ENCODE results near the gene DNMT3B. TPM values are rescaled to one million over a fixed set of nuclear protein-coding genes. Genes with fewer than 3 reads are reported as not detected.

The DNMT3B gene
- polyA plus RNA-seq, 1 donor, result 2.4 TPM

DNA sequence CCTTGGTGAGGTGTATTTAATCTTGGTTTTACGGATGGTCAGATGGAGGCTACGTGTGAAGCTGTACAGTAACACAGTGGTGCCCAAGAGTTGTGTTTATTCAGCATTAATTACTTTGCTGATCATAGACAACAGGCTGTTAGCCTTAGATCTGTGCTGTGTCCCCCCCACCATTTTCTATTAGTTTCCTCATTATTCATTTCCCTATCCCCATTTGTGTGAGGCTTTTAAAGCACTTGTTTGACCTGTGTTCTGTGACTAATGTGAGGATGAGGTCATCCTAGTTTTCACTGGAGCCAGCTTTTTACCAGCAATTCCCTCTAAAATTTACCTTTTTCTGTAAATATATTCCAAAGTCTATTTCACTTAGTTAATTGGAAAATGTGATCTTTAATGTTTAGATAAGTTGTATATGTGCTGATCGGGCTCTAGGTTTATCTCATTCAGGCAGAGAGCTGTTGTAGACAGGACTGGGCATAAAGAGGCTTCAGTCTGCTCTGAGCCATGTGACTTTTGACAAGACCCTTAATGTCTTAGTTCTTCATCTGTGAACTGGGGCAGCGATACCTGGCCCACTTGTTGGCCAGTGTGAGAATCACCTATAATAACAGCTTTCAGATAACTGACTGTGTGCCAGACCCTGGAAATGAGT lies 66.0 kb downstream of the DNMT3B start:
- Histone ChIP-seq H3K4me3 (ENCODE audit: low read length) (no peak overlapping the region), H3K36me3 (ENCODE audit: control insufficient read depth, insufficient read depth, low read length) (peaks cover 34% of the 10 kb centered on the region), H3K4me1 (ENCODE audit: control insufficient read depth, insufficient read depth, low read length) (no peaks in the 10 kb centered on the region), H3K27ac (ENCODE audit: low read length) (no peak overlapping the region), H3K27me3 (ENCODE audit: control insufficient read depth, insufficient read depth, low read length) (no peaks in the 10 kb centered on the region), H3K9me3 (ENCODE audit: control insufficient read depth, low read depth, low read length) (no peaks in the 10 kb centered on the region)
- DNase-seq, result peak in 1 of 2 donors; percentile 24
- WGBS (ENCODE audit: insufficient coverage, low lambda C conversion rate), result 80% methylated on average over 1 of the region's 4 CpGs

DNA sequence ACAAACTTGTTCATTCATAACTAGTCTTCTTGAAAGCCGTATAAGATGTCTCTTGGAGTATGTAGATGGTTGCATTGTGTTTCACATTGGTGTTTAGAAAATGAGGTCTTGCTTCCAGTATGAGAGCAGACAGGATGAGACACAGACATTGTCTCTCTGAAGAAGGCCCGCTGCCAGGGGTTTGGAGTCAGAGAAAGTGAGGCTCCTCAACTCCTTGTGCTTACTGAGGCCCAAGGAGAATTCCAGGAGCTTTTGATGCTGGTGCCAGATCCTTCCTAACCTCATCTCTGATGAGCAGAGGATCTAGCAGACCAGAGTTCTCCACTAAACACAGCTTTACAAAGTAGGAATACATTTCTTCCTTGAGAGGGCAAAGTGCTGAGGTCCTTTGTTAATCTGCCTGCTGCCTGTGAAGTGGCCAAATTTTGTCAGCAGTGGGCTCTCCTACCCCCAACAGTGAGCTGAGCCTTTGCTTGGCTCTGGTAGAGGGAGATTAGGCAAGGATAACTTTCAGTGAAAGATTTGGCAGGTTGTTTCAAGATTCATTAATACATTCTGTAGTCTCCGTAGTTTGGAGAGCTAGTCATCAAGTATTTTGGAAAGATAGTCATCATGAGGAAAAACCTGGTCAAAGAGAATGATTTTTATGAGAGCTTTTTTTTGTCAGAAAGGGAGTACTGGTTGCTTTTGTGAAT lies 67.3 kb downstream of the DNMT3B start:
- Histone ChIP-seq H3K9me3 (ENCODE audit: control insufficient read depth, low read depth, low read length) (no peaks in the 10 kb centered on the region), H3K27me3 (ENCODE audit: control insufficient read depth, insufficient read depth, low read length) (no peaks in the 10 kb centered on the region), H3K27ac (ENCODE audit: low read length) (no peak overlapping the region), H3K36me3 (ENCODE audit: control insufficient read depth, insufficient read depth, low read length) (peaks cover 40% of the 10 kb centered on the region), H3K4me3 (ENCODE audit: low read length) (no peak overlapping the region), H3K4me1 (ENCODE audit: control insufficient read depth, insufficient read depth, low read length) (no peaks in the 10 kb centered on the region)
- WGBS (ENCODE audit: insufficient coverage, low lambda C conversion rate), result no CpG with 5 or more reads among the region's 3 CpGs
- no peak for DNase-seq

DNA sequence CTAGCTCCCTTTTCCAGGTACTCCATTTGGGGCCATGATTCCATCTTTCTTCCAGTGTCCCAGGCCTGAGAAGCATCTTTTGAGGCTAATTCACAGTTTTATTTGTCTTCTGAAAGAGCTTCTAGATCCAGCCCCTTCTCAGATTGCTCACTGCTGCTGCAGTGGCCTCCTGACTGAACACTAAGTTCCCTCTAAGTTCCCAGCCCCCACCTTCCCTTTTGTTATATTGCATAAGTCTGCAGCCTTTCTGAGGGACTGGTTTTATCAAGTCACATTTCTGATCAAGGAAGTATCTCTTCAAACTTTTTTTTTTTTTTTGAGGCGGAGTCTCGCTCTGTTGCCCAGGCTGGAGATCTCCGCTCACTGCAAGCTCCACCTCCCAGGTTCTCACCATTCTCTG lies 68.3 kb downstream of the DNMT3B start:
- Histone ChIP-seq H3K4me3 (ENCODE audit: low read length) (no peak overlapping the region), H3K27me3 (ENCODE audit: control insufficient read depth, insufficient read depth, low read length) (no peaks in the 10 kb centered on the region), H3K9me3 (ENCODE audit: control insufficient read depth, low read depth, low read length) (no peaks in the 10 kb centered on the region), H3K36me3 (ENCODE audit: control insufficient read depth, insufficient read depth, low read length) (peaks cover 40% of the 10 kb centered on the region), H3K27ac (ENCODE audit: low read length) (no peak overlapping the region), H3K4me1 (ENCODE audit: control insufficient read depth, insufficient read depth, low read length) (no peaks in the 10 kb centered on the region)
- DNase-seq, result no peak
- no CpG with 5 or more reads among the region's 3 CpGs for WGBS (ENCODE audit: insufficient coverage, low lambda C conversion rate)

DNA sequence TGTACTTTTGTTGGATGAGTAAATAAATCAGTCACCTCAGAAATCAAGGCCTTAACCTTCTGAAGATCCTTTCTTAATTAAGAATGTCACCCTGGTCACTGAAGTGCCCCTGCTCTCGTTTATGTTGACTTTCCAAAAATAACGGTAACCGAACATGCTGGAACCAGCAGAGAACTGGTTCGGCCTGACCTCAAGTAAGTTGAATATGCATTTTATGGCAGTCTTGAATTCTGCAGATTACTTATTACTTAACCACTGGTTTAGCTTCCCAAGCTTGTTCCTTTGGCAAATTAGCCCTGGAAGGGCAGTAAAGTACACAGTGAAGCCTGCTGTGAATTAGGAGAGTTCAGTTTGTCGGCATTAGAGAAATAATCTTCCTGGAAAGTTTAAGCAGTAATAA lies 69.8 kb downstream of the DNMT3B start:
- no peaks in the 10 kb centered on the region for H3K9me3 ChIP-seq (ENCODE audit: control insufficient read depth, low read depth, low read length)
- no CpG with 5 or more reads among the region's 5 CpGs for WGBS (ENCODE audit: insufficient coverage, low lambda C conversion rate)
- H3K4me3 ChIP-seq (ENCODE audit: low read length), result no peak overlapping the region
- H3K4me1 ChIP-seq (ENCODE audit: control insufficient read depth, insufficient read depth, low read length), result no peaks in the 10 kb centered on the region
- H3K27me3 ChIP-seq (ENCODE audit: control insufficient read depth, insufficient read depth, low read length), result no peaks in the 10 kb centered on the region
- peaks cover 44% of the 10 kb centered on the region for H3K36me3 ChIP-seq (ENCODE audit: control insufficient read depth, insufficient read depth, low read length)
- DNase-seq, result no peak
- H3K27ac ChIP-seq (ENCODE audit: low read length), result no peak overlapping the region

DNA sequence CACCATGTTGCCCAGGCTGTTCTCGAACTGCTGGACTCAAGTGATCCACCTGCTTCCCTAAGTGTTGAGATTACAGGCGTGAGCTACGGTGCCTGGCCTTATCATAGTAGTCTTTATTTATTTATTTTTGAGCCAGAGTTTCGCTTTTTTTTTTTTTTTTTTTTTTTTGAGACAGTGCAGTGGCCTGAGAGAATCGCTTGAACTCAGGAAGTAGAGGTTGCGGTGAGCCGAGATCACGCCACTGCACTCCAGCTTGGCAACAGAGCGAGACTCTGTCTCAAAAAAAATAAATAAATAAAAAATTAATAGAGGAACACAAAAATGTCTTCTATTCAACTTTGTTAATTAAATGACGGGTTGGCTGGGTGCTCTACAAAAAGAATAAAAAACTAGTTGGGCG lies 70.5 kb downstream of the DNMT3B start:
- no peaks in the 10 kb centered on the region for H3K9me3 ChIP-seq (ENCODE audit: control insufficient read depth, low read depth, low read length)
- H3K27ac ChIP-seq (ENCODE audit: low read length), result no peak overlapping the region
- H3K4me3 ChIP-seq (ENCODE audit: low read length), result no peak overlapping the region
- H3K36me3 ChIP-seq (ENCODE audit: control insufficient read depth, insufficient read depth, low read length), result peaks cover 45% of the 10 kb centered on the region
- 95% methylated on average over 4 of the region's 11 CpGs for WGBS (ENCODE audit: insufficient coverage, low lambda C conversion rate)
- H3K27me3 ChIP-seq (ENCODE audit: control insufficient read depth, insufficient read depth, low read length), result no peaks in the 10 kb centered on the region
- H3K4me1 ChIP-seq (ENCODE audit: control insufficient read depth, insufficient read depth, low read length), result no peaks in the 10 kb centered on the region
- DNase-seq, result no peak

DNA sequence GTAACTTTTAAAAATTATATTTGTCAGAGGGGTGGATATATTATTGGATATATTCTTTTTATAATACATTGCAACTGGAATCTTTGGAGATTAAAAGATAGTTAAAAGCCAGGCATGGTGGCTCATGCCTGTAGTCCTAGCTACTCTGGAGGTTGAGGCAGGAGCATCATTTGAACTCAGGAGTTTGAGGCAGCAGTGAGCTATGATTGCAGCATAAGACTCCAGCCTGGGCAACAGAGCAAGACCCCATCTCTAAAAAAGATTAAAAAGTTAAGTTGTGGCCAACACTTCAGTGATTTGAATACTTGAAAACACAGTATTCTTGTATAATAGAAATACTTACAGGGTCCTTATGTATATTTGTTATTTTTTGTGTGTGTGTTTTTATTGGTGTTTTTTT lies 72.8 kb downstream of the DNMT3B start:
- Histone ChIP-seq H3K27ac (ENCODE audit: low read length) (no peak overlapping the region), H3K36me3 (ENCODE audit: control insufficient read depth, insufficient read depth, low read length) (peaks cover 48% of the 10 kb centered on the region), H3K4me3 (ENCODE audit: low read length) (no peak overlapping the region), H3K9me3 (ENCODE audit: control insufficient read depth, low read depth, low read length) (no peaks in the 10 kb centered on the region), H3K27me3 (ENCODE audit: control insufficient read depth, insufficient read depth, low read length) (no peaks in the 10 kb centered on the region), H3K4me1 (ENCODE audit: control insufficient read depth, insufficient read depth, low read length) (no peaks in the 10 kb centered on the region)
- no peak for DNase-seq

DNA sequence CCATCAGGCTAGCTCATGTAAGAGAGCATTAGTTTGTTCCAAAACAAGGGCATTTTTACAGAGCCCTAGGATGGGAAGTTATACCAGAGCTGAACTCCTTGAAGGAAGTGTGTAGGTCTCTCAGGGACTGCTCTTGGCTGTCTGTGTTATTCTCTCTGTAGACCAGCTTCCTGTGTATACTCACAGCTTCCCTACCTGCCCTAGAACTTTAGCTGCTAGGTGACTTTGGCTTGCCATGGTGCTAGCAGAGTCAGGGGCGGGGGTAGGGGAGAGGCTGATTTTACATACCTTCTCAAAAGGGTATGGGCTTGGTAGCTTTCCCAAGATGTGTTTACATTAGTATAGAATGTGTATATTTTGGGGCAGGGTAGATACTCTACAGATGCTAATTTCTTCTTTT lies 75.0 kb downstream of the DNMT3B start:
- no peak overlapping the region for H3K4me3 ChIP-seq (ENCODE audit: low read length)
- no peaks in the 10 kb centered on the region for H3K27me3 ChIP-seq (ENCODE audit: control insufficient read depth, insufficient read depth, low read length)
- peaks cover 58% of the 10 kb centered on the region for H3K36me3 ChIP-seq (ENCODE audit: control insufficient read depth, insufficient read depth, low read length)
- H3K9me3 ChIP-seq (ENCODE audit: control insufficient read depth, low read depth, low read length), result no peaks in the 10 kb centered on the region
- no peak for DNase-seq
- no peaks in the 10 kb centered on the region for H3K4me1 ChIP-seq (ENCODE audit: control insufficient read depth, insufficient read depth, low read length)
- WGBS (ENCODE audit: insufficient coverage, low lambda C conversion rate), result no CpG with 5 or more reads among the region's 1 CpG
- no peak overlapping the region for H3K27ac ChIP-seq (ENCODE audit: low read length)

DNA sequence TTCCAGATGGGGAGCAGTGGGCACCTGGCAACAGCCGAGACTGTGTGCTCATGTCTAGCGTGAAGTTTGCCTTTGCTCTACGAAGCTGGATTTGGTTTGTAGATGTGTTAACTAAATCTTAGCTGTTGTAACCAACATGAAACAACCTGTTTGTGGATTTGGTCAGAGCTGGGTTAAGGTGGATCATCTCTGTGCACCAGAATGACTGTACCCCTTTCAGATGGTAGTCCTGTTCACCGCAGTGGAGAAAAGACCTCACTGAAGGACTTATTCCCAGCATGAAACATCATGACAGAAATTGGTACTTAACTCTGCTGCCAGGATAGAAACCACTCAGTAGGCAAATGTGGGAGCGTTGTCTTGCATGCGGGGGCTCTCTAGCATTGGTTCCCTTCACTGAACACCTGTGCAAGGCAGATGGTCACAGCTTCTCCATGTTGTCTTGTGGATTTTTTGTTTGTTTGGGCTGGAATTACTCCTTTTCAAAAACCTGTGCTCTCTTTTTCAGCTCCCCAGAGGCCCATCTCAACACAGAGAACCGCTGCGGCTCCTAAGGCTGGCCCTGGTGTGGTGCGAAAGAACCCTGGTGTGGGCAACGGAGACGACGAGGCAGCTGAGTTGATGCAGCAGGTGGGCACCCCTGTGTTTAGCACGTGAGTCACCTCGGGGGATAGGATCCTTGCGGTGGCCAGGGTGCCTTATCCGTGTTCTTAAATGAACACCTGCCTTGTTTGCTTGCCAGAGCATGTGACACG lies 77.2 kb downstream of the DNMT3B start:
- WGBS (ENCODE audit: insufficient coverage, low lambda C conversion rate), result no CpG with 5 or more reads among the region's 17 CpGs
- H3K27me3 ChIP-seq (ENCODE audit: control insufficient read depth, insufficient read depth, low read length), result no peaks in the 10 kb centered on the region
- DNase-seq, result no peak
- peaks cover 62% of the 10 kb centered on the region for H3K36me3 ChIP-seq (ENCODE audit: control insufficient read depth, insufficient read depth, low read length)
- no peak overlapping the region for H3K4me3 ChIP-seq (ENCODE audit: low read length)
- no peaks in the 10 kb centered on the region for H3K4me1 ChIP-seq (ENCODE audit: control insufficient read depth, insufficient read depth, low read length)
- no peaks in the 10 kb centered on the region for H3K9me3 ChIP-seq (ENCODE audit: control insufficient read depth, low read depth, low read length)
- no peak overlapping the region for H3K27ac ChIP-seq (ENCODE audit: low read length)

DNA sequence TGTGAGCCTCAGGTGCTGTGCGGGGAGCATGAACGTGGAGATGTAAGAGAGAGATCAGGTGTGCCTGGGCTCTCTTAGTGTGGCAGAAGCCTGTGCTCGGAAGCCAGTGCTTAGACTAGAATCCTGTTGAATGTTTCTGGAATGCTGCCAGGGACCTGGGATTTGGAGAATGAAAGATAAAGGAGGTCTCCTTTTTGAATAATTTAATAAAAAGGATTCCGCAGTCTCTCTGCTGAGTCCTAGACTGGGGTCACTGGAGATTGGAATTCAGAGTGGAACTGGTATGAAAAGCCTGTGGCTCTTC lies 77.7 kb downstream of the DNMT3B start:
- 100% methylated on average over 1 of the region's 4 CpGs for WGBS (ENCODE audit: insufficient coverage, low lambda C conversion rate)
- no peaks in the 10 kb centered on the region for H3K27me3 ChIP-seq (ENCODE audit: control insufficient read depth, insufficient read depth, low read length)
- H3K36me3 ChIP-seq (ENCODE audit: control insufficient read depth, insufficient read depth, low read length), result peaks cover 65% of the 10 kb centered on the region
- H3K27ac ChIP-seq (ENCODE audit: low read length), result no peak overlapping the region
- H3K4me1 ChIP-seq (ENCODE audit: control insufficient read depth, insufficient read depth, low read length), result no peaks in the 10 kb centered on the region
- H3K9me3 ChIP-seq (ENCODE audit: control insufficient read depth, low read depth, low read length), result no peaks in the 10 kb centered on the region
- no peak overlapping the region for H3K4me3 ChIP-seq (ENCODE audit: low read length)
- no peak for DNase-seq

DNA sequence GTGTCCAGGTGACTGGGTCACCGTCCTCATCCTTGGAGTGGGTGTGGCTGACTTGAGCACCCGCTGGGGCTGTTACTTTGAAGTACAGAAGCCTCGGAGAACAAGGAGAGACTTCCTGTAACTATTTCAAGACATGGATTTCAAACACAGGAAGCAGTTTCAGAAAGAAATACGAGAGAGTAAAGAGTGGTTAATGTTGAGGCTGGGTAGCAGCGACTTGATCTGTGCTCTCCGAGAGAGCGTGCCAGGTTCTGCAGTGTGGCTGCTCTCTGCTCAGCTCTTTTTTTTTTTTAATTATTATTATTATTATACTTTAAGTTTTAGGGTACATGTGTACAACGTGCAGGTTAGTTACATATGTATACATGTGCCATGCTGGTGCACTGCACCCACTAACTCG lies 79.0 kb downstream of the DNMT3B start:
- no peak for DNase-seq
- Histone ChIP-seq H3K36me3 (ENCODE audit: control insufficient read depth, insufficient read depth, low read length) (peaks cover 66% of the 10 kb centered on the region), H3K4me3 (ENCODE audit: low read length) (no peak overlapping the region), H3K4me1 (ENCODE audit: control insufficient read depth, insufficient read depth, low read length) (peaks cover 2% of the 10 kb centered on the region), H3K9me3 (ENCODE audit: control insufficient read depth, low read depth, low read length) (no peaks in the 10 kb centered on the region), H3K27ac (ENCODE audit: low read length) (no peak overlapping the region), H3K27me3 (ENCODE audit: control insufficient read depth, insufficient read depth, low read length) (no peaks in the 10 kb centered on the region)
- WGBS (ENCODE audit: insufficient coverage, low lambda C conversion rate), result no CpG with 5 or more reads among the region's 9 CpGs

Data from large intestine (tissue), 3 donors.